Right renal cortex interstitium (tissue), 3 donors: Measurements from ENCODE around the gene SNORC. TPM values are rescaled to one million over a fixed set of nuclear protein-coding genes. Genes with fewer than 3 reads are reported as not detected.
"Not testable (repeated sequence)": the region's sequence is repeated elsewhere in the genome, so short reads cannot be mapped to it uniquely, and the experiment has no call there.

ENCODE experiments used
- DNase-seq, 3 donors: peaks; one replicate each; pipeline ENCODE4 v3.0.0-alpha.2; 2013; ENCODE audit warnings: low read depth in 3 of 3, low spot score in 2 of 3
- polyA plus RNA-seq, 3 donors: library from polyadenylated mRNA; unstranded; fragments of 120-200 nt; gene quantifications; one replicate each; pipeline ENCODE4 v1.2.1, GENCODE V29; 2013; ENCODE audit not compliant: insufficient read length in 3 of 3

SNORC gene
- polyA plus RNA-seq: 1 to 10 TPM in 2 of 3 donors, under 1 TPM in 1; 0.85 to 2.2 (median 1.8) TPM

- no peak for DNase-seq
These were observed at the start of gene SNORC for GRCh38 chr2:232870018-232870765. TSS of gene SNORC (plus strand) at chr2:232870264. CDS start at chr2:232870342, 78 bp downstream.

DNA sequence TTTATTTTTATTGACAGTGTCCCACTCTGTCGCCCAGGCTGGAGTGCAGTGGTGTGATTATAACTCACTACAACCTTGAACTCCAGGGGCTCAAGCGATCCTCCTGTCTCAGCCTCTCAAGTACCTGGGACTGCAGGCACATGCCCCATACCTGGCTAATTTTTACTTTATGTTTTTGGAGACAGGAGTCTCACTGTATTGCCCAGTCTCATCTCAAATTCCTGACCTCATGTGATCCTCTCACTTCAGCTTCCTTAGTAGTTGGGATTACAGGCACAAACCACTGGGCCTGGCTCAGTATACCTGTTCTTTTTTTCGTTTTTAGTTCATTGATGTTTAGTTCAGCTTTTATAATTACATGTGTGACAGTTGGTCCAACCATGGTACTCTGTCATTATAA is 40.1 kb upstream of the SNORC start:
- DNase-seq: no peak

DNA sequence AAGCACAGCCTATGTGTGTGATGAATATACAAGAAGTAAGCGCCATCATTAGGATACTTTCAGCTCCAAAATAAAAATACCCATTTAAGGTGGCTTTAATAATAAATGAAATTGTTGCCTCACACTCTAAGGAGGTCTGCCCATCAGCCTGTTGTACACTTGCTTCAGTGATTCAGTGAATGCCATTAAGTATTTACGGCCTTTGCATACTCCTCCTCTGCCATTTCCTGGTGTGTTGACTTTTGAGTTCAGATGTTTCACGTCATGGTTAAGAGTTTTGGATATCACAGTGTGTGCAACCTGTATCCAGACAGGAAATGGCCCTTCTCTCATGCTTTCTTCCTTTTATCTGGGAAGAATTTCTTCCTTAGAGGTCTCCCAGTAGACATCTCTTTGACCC is 38.6 kb upstream of the SNORC start:
- DNase-seq: peak in 1 of 3 donors; percentile 4

- DNase-seq: no peak
These were observed 36.2 kb upstream of the SNORC start for GRCh38 chr2:232833830-232834229.

GRCh38 chr2:232835687-232836208 is 34.3 kb upstream of the SNORC start:
- DNase-seq: no peak

DNA sequence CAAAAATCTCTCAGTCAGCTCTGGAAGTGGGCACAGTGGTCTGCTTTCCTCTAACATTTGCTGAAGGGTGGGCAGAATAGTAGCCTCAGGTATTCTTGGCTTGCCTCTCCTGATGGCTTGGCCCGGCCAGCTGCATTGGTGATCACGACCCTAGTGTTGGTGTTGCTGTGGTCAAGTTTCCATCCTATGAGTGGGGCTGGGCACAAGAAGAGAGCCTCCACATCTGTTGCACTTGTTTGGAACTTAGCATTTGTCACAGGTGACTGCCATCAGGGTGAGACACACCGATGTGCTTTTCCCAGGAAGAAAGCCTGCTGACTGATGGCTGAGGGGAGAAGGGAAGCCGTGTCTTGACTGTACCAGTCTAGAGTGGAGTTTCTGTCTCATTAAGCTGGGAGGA is 33.1 kb upstream of the SNORC start:
- no peak for DNase-seq

DNA sequence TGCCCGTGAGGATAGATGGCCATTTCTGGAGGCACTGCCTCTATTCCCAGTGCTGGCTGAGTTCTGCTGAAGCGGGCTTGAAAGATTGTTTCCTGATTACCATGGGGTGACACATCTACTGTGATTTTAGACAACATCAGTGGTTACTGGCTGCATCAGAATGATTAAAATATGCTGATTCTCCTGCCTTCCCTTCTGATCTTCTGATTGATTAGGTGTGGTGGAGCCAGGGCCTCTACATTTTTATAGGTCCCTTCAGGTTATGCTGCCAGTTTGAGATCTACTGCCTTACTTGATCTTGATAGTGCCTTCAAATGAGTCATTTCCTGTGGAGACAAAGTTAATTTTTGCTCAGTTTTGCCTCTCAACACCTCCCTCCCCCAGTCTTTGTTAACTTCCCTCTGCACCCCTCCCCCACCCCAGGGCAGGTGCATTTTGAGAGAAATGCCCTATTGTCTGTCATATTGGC is 31.6 kb upstream of the SNORC start:
- DNase-seq: no peak

- no peak for DNase-seq
These were observed 30.5 kb upstream of the SNORC start for GRCh38 chr2:232839411-232840079.

- DNase-seq: no peak
These were observed 27.4 kb upstream of the SNORC start for GRCh38 chr2:232842689-232843088.

- no peak for DNase-seq
These were observed 26.2 kb upstream of the SNORC start for GRCh38 chr2:232843834-232844233.

DNA sequence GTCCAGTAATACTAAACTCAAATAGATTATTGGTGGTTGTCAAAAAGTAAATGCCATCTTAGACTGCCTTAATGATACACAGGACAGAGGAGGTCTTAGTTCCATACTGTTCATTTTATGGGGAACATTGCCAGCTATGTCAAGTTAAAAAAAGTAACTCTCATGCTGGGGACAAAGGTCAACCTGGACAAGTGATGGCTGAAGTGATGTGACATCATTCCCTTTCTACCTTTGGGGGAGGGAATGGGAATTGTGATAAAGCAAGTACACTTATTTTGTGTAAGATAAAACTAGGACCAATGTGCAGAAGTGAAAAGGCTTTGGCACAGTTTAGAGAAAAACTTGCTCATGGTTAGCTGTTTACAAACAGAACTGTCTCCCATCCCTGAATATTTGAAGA is 24.0 kb upstream of the SNORC start:
- DNase-seq: no peak

- no peak for DNase-seq
These were observed 20.0 kb upstream of the SNORC start for GRCh38 chr2:232850039-232850438.

- DNase-seq: not testable (repeated sequence)
These were observed 18.0 kb upstream of the SNORC start for GRCh38 chr2:232852081-232852480.

DNA sequence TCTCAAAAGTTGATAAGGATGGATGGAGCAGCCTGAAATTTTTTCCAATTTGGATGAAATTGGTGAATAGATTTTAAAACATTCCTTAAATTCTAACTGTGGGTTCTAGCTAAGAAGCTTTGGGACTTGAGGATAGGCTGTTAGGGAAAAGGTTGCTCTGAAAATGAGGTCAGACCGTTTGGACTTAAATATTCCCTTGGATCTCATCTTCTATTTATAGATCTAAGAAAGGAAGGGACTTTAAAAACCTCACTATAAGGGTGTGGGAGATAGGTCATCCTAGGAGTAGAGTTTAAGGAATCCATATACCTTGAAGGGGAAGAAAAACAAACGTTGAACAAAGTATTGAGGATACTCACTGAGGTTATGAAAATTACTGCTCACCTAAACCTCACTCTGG is 17.4 kb upstream of the SNORC start:
- no peak for DNase-seq

- DNase-seq: no peak
These were observed 16.0 kb upstream of the SNORC start for GRCh38 chr2:232854082-232854481.

DNA sequence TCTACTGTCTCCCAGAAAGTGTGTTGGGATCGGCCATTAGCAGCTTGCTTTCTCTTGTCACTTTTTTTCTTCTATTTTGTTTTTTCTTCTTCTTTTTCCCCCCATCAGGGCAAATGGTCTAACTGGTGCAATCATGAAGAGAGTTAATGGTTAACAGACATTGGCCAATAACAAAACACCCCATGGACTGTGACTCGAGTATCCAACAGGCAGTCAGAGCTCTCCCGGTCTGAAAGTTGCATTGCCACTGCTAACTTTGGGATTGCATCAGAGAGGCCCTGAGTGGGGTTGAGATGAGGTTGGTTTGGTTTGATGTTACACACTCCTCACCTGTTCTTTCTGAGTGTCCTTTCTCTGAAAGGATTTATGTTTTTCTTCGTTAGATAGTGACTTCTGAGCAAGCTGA is 12.9 kb upstream of the SNORC start:
- no peak for DNase-seq

GRCh38 chr2:232859385-232859916 is 10.6 kb upstream of the SNORC start:
- no peak for DNase-seq

GRCh38 chr2:232860593-232861241 is 9.3 kb upstream of the SNORC start:
- DNase-seq: no peak

DNA sequence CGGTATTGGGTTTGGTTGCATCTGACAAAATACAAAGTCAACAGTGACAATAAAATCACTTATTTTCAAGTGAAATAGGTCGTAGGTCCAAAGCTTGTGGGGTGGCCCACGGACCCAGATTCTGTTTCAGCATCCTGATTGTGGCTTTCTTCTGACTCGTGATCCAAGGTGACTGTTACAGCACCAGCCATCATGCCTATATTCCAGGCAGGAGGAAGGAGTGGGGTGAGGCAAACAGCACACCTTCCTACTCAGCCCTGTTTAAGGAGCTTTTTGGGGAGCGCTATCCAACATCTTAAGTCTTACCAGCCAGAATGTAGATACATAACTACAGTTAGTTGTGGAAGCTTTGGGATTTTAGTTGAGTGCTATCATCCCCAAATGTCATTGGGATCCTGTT is 8.7 kb upstream of the SNORC start:
- no peak for DNase-seq

GRCh38 chr2:232863996-232864395 is 6.1 kb upstream of the SNORC start:
- DNase-seq: no peak

DNA sequence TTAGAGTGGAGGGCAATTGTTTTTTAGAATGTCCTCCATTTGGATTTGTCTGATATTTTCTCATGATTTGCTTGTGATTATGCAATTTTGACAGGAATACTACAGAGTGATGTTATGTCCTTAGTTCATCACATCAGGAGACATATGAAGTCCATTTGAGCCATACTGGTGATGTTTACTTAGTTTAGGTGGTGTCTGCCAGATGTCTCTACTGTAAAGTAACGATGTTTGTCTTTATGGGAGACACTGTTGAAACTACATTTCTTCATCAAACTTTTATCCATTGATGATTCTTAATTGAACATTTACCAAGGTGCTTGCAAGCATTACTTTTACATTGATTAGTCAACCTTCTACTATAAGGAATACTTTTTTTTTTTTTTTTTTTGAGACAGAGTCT is 4.9 kb upstream of the SNORC start:
- no peak for DNase-seq
